T follicular helper cell (primary cell): Measurements from ENCODE around the gene PDE6D.
"Not testable (repeated sequence)": the region's sequence is repeated elsewhere in the genome, so short reads cannot be mapped to it uniquely, and the experiment has no call there.

Experiments
- DNase-seq: peaks from one replicate; pipeline ENCODE4 v3.0.0-alpha.2; 2020; ENCODE audit warnings: low read depth

PDE6D gene

GRCh38 chr2:231769170-231770136 lies 11.6 kb downstream of the PDE6D start:
- no peak for DNase-seq

- DNase-seq, result no peak
Observed at GRCh38 chr2:231765496-231765929, 15.6 kb downstream of the PDE6D start.

DNA sequence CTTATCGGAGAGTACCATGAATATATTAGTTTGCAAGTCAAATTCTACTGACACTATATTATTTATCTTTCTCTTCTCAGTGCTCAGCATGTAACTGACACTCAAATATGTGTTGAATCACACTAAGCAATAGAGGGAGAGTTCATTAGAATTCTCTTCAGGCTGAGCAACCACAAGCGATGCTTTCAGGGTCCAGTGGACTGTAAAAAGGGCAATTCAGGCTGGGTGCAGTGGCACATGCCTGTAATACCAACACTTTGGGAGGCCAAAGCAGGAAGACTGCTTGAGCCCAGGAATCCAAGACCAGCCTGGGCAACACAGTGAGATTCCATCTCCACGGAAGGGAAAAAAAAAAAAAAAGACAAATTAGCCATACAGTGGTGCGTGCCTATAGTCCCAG lies 16.3 kb downstream of the PDE6D start:
- DNase-seq, result no peak

DNA sequence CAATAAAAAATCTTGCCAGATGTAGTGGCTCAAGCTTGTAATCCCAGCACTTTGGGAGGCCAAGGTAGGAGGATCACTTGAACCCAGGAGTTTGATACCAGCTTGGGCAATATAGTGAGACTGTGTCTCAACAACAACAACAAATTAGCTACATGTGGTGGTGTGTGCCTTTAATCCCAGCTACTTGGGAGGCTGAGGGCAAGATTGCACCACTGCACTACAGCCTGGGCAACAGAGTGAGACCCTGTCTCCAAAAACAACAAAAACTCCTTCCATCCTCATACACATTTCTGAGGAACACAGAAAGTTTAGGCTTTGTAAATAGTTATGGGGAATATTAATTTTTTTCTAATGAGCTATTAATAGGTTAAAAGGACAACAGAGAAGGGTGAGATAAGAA lies 17.0 kb downstream of the PDE6D start:
- no peak for DNase-seq

- DNase-seq, result no peak
Observed at GRCh38 chr2:231761735-231762134, 19.3 kb downstream of the PDE6D start.

- no peak for DNase-seq
Observed at GRCh38 chr2:231752061-231752460, 29.0 kb downstream of the PDE6D start.

GRCh38 chr2:231751042-231751815 lies 29.9 kb downstream of the PDE6D start:
- DNase-seq, result no peak

- not testable (repeated sequence) for DNase-seq
Observed at GRCh38 chr2:231749016-231749415, 32.1 kb downstream of the PDE6D start.

DNA sequence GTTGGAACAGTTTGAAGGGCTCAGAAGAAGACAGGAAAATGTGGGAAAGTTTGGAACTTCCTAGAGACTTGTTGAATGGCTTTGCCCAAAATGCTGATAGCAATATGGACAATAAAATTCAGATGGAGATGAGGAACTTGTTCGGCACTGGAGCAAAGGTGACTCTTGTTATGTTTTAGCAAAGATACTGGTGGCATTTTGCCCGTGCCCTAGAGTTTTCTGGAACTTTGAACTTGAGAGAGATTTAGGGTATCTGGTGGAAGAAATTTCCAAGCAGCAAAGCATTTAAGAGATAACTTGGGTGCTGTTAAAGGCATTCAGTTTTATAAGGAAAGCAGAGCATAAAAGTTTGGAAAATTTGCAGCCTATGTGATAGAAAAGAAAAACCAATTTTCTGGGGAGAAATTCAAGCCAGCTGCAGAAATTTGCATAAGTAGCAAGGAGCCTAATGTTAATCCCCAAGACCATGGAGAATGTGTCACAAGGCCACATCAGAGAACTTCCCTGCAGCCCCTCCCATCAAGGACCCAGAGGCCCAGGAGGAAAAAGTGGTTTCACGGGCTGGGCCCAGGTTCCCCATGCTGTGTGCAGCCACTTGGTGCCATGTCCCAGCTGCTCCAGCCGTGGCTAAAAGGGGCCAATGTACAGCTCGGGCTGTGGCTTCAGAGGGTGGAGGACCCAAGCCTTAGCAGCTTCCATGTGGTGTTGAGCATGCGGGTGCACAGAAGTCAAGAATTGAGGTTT lies 32.8 kb downstream of the PDE6D start:
- not testable (repeated sequence) for DNase-seq

- no peak for DNase-seq
Observed at GRCh38 chr2:231745303-231746038, 35.6 kb downstream of the PDE6D start.

- no peak for DNase-seq
Observed at GRCh38 chr2:231743376-231744116, 37.5 kb downstream of the PDE6D start.

DNA sequence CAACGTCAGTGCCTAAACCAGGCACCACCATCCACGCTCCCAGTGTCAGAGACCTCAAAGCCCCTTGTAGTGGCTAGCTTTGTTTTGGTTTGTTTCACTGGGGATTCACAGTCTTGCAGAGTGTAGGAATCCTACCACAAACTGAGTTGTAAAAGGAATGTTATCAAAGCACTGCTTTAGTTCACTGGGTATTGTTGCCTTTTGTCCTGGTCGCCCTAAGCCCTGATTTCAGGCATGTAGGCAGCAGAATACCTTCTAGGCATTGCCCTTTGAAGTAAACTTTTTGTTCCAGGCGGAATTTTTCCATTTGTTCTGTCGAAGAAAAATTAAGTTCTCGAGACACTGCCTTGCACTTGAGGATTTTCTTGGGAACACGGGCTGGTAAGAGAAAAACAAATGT lies 43.3 kb downstream of the PDE6D start:
- DNase-seq, result no peak

DNA sequence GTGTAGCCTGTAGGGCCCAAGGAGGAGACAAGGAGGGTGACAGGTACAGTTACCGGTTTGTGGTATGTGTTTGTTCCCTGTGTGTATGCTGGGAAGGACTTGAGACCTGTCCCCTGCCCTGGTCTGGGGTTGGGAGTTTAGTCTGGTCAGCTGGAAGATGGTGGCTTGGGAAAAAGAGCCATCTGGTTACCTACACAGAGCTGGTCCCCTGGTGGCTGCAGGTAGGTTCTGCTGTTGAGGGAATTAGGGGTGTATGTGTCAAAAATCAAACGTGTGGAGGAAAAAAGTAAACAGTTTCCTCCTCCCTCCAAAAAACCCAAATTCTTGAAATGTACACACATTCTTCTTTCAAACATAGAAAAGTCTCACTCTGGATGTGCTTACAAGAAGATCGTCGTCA lies 48.5 kb downstream of the PDE6D start:
- no peak for DNase-seq

- no peak for DNase-seq
Observed at GRCh38 chr2:231727621-231728020, 53.5 kb downstream of the PDE6D start.

GRCh38 chr2:231726276-231726675 lies 54.8 kb downstream of the PDE6D start:
- DNase-seq, result no peak

GRCh38 chr2:231725476-231725875 lies 55.6 kb downstream of the PDE6D start:
- no peak for DNase-seq

DNA sequence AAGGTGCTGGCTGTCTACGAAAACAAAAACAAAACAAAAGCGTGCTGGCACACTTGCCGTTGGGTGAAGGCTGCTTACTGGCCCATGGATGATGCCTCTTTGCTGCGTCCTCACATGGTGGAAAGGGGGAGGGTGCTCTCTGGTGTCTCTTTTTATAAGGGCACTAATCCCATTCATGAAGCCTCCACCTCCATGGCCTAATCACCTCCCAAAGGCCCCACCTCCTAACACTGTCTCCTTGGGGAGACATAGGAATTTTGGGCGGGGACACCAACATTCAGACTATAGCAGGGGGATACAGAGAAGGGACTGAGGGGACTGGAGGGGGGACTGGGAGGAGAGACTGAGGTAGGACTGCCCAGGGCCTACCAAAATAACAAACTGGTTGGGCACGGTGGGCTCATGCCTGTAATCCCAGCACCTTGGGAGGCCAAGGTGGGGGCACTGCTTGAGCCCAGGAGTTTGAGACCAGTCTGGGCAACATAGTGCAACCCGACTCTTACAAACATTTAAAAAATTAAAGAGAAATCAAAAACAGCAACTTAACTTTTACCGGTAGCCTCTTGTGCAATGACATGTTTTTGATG lies 58.3 kb downstream of the PDE6D start:
- no peak for DNase-seq

DNA sequence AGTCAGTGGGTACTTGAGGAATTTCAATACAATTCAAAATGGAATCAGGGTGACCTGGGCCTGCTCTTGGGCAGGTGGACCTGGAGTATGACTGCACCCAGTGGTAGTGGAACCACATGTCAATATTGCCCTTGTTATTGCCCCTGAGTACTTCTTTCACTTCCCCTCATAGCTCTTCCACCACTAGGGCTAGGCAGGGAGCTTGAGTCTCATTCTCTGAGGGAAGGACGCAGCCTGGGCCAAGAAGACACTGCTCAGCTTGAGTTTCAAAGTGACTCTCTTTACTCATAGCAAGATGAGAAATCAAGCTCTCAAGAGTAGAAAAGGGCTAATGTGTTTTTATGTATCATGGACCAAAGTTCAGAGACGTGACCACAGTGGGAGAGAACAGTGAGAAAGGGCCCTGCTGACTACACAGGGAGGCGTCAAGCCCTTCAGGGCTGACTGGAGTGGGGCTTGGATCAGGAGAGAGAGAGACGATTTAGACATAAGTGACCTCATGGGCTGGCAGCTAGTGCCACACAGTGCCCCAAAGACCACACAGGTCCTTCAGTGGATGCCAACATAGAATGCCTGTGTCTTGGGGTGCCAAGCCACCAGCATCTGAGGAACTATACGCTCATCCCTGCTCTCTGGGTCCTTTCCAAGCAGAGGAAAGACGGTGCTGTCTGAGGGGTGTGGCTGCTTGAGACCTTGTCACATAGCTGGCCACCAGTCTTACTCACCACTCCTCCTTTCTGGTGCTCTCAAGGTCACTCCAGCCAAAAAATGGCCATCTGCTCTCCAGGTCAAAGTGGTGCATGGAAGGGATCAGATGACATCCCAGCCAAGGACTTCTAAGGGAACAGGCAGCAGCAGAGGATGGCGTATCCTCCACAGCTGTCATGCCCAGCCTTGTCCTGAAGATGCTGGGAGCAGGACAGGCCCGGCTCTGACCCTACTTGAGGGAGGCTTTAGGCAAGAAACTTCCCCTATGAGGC lies 59.8 kb downstream of the PDE6D start:
- DNase-seq, result no peak
